NCI-H2171 treated with DMSO at 0.1 percent for 48 hours (cell line): ENCODE results near the gene GALP.
"Not testable (repeated sequence)": the region's sequence is repeated elsewhere in the genome, so short reads cannot be mapped to it uniquely, and the experiment has no call there.

Experiments
- DNase-seq: peaks from one replicate; lab custom pipeline; 2025; lab: John Stamatoyannopoulos, UW

Gene GALP

DNA sequence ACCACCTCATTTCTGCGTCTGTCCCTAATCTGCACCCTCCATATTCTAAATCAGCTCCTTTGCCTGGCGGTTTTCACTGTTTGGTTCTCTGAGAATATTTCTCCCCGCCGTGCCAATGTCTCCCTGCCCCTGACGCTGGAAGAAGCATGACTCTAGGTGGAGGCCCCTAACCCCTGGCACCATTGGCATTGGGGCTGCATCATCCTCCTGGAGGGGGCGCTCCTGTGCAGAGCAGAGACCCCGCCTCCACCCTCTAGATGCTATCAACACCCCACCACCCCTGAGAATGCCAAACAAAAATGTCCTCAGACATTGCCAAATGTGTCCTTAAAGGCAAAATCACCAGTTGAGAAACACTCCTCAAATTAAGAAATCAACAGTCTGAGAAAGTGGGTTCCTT, 15.3 kb downstream of the GALP start:
- no peak for DNase-seq

DNA sequence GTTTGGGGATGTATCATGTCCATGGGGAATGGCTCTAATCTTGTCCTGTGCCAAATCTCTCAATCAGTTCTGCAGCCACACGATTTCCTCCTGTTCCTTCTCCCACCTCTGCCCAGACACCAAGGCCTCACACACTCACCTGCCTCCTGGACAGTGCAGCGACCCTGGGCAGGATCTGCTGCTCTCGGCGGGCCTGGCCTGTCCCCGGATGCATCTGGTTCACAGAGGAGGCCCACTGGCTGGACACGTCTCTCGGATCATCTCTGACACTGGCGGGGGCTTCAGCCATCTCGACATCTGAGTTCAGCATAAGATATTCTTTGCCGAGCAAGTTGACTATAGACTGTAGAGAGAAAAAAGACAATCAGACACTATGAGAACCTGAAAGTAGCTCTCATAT, 15.9 kb downstream of the GALP start:
- no peak for DNase-seq

DNA sequence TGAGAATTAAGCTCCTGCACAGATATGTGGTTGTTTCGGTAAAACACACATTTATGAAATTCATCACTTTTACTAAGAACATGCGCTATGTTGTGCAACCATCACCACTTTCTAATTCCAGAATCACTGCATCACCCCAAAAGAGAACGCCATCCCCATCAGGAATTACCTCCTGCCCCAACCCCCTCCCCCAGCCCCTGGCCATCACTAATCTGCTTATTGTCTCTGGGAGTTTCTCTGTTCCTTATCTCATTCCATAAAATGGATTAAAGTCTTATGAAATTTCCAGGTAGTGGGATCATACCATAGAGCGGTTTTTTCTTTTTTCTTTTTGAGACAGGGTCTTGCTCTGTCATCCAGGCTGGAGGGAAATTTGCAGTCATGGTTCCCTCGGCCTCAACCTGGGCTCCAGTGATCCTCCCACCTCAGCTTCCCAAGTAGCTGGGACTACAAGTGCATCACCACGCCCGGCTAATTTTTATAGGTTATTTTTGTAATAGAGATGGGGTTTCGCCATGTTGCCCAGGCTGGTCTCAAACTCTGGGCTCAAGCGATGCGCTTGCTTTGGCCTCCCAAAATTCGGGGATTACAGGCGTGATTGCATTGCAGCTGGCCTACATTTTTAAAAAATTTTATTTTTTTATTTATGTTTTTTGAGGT, 18.3 kb downstream of the GALP start:
- no peak for DNase-seq

DNA sequence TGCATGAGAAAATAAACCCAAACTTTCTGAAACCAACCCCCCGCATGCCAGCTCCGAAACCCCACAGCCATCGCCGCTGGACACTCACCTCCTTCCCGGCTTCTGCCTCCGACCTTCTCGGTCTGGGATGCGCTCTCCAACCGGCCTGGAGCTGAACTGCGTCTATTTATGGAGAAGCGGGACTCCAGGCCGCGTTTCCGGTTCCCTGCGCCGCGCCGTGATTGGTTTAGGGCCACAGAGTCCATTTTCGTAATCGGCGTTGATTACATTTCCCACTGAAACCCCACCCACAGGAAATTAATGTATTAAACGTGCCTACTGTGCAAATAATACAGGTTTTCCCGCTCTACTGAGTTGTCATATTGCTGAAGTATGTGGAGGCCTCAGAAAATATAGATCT, 21.8 kb downstream of the GALP start, which contains the start of gene ZSCAN5B:
Gene ZSCAN5B (minus strand): TSS at position 138 of the 400 bp plus-strand sequence. CDS start 4,731 bp downstream, outside the sequence.
- not testable (repeated sequence) for DNase-seq

DNA sequence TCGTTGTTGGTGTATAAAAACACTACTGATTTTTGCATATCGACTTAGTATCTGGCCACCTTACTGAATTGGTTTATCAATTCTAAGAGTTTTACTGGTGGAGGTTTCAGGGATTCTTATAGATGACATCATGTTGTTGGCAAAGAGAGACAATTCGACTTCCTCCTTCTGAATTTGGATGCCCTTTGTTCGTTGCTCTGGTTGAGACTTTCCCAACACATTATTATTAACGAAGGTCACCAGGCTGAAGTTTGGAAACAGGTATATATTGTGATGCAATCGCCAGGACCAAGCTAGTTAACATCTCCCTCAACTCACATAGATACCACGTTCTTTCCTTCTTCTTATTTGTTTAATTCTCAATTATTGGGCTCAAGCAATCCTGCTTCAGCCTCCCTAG, 23.9 kb downstream of the GALP start:
- DNase-seq: no peak

DNA sequence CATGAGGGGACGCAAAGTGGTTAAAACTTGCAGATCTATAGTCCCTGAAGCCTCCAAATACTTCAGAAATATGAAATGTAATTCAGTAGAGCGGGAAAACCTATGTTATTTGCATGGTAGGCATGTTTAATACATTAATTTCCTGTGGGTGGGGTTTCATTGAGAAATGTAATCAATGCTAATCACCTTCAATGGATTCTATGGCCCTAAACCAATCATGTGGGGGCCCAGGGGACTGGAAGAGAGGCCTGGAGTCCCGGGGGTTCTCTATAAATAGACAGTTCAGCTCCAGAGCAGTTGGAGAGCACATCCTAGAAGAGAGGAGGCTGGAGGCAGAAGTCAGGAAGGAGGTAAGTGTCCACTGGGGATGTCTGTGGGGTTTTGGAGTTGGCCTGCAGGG, 26.2 kb downstream of the GALP start, which contains the start of gene ZSCAN5C:
Gene ZSCAN5C (plus strand): TSS at position 301 of the 400 bp plus-strand sequence. CDS start 3,641 bp downstream, outside the sequence.
- DNase-seq: no peak

DNA sequence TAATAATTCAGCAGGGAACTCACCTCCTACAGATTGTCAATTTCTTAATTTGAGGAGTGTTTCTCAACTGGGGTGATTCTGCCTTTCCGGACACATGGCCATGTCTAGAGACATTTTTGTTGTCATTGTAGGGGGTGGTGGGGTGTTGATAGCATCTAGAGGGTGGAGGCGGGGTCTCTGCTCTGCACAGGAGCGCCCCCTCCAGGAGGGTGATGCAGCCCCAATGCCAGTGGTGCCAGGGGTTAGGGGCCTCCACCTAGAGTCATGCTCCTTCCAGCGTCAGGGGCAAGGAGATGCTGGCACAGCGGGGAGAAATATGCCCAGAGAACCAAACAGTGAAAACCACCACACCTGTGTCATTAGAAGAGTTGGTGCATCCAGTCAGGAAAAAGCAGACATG, 31.8 kb downstream of the GALP start:
- not testable (repeated sequence) for DNase-seq

DNA sequence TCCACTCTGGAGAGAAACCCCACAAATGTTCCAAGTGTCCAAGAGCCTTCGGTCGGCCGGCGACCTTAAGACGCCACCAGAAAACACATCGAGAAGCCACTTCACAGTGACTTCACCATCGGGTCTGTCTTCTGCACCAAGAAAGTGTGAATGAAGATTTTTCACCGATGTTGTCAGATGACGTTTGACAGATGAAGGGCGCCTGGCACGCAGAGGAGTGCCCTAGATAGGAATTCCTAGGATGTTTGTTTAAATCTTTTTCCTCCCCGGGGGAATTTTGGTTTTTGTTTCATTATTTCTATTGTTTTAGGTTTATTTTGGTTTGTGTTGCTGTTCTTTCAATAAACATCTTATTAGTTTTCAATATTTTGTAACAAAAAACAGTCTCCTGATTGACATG, 33.3 kb downstream of the GALP start:
- DNase-seq: no peak

DNA sequence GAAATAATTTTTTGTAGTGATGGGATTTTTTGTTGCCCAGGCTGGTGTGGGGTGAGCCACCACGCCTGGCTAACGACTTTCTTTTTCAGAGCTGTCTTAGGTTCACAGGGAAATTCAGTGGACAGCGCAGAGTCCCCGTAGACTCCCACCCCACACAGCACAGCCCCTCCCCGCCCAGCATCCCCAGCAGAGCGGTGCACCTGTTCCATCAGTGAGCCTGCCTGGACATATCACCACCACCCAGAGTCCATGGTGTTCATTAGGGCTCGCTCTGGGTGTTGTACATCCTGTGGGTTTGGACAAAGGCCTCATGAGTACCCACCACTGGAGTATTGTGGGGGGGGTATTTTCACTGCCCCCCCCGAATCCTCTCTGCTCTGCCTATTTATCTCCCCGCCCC, 34.2 kb downstream of the GALP start:
- not testable (repeated sequence) for DNase-seq

DNA sequence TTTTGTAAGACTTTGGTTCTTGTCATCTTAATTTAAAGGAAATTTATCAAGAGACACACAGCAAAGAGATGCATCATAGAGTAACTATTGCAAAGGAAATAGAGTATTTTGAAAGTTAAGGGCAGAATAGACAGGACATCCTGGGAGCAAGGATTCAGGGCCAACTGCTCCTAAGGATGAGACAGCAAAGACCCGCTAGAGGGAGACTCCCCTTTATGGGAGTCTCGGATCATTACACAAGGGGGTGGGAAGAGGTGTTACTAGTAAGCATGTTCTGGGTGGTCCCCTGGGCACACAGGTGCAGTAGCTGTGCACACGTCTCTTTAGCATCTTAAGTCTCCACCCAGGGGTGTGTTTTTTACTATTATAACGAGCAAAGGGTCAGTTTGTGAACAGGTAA, 35.9 kb downstream of the GALP start:
- DNase-seq: no peak

DNA sequence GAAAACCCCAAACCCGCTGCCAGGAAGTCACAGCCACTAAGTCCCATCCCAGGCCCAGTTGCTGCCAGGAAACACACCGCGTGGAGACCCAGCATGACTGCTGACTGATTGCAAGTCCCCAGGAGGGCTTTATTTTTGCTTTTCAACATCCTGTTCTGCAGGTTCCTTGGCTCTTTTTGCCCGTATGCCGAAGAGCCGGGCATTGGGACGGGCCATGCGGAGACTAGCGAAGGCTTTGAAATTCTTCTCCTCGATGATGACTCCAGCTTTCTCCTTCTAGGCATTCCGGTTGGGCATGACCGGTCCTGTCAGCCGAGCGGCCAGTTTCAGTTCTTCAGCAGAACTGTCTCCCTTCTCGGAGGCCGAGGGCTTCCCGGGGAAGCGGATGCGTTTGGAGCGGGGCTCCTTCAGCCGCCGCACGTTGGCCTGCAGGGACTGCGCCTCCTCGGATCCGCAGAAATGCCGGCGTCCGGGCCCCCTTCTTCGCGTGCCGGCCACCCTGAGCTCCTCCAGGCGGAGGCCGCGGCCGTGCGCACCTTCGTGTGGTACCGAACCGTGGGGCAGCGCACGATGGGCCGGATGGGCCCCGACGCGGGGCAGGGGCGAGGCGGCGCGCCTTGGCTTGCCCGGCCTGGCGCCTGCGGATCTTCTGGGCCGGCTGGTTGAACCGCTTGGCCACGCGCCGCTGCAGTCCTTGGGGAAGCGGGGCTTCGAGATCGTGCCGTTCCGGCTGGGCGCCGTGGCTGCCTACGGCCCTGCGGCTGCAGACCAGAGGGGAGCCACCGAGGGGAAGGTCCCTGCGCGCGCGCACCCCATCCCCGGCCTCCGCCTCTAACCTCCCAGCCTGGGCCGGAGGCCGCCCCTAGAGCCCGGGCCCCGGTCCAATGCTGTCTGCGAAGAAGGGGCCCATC, 41.5 kb downstream of the GALP start:
- DNase-seq: no peak

DNA sequence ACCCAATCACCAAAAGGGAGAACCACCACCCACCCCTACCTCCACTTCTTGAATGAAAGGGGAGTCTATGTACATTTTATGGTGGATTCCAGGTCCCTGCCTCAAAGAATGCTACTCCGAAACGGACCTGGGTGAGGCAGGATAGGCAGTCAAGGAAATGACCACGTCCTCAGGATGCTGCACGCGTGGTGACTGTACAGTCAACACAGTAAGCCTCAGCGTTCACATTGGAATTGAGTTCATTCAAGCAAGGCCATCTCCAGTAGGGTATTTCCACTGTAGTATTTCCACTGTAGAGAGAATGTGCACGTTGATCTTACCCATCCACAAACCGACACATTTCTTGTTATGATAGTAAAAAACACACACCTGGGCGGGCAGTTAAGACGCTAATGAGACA, 43.2 kb downstream of the GALP start:
- DNase-seq: no peak

DNA sequence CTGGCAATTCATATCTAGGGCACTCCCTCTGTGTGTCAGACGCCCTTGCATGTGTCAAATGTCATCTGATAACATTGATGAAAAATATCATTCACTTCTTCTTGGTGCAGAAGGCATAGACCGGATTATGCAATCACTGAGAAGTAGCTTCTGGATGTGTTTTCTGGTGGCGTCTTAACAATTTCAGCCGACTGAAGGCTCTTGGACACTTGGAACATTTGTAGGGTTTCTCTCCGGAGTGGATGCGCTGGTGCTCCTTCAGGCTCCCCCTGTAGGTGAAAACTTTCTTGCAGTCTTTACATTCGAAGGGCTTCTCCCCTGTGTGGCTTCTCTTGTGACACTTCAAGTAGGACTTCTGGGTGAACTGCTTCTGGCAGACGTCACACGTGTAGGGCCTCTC, 45.6 kb downstream of the GALP start:
- not testable (repeated sequence) for DNase-seq

DNA sequence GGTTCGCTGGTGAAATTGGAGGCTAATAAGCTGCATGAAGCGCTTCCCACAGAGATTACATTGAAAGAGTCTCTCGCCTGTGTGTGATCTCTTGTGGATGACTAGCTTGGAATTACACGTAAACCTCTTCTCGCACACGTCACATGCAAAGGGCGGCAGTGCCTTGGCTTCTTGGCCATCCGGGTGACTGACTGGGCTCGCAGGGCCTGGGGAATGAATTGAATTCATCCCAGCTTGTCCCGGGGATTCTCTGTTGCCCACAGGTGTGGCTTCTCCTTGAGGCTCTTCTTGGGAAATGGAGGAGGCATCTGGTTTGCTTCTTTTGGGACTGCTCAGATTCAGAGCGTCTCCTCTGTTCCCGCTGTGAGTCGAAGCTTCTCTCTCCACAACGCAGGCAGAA, 46.0 kb downstream of the GALP start:
- no peak for DNase-seq

DNA sequence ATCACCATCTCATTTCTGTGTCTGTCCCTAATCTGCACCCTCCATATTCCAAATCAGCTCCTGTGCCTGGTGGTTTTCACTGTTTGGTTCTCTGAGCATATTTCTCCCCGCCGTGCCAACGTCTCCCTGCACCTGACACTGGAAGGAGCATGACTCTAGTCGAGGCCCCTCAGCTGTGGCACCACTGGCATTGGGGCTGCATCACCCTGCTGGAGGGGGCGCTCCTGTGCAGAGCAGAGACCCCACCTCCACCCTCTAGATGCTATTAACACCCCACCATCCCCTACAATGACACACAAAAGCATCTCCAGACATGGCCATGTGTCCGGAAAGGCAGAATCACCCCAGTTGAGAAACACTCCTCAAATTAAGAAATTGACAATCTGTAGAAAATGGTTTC, 47.1 kb downstream of the GALP start:
- DNase-seq: no peak

DNA sequence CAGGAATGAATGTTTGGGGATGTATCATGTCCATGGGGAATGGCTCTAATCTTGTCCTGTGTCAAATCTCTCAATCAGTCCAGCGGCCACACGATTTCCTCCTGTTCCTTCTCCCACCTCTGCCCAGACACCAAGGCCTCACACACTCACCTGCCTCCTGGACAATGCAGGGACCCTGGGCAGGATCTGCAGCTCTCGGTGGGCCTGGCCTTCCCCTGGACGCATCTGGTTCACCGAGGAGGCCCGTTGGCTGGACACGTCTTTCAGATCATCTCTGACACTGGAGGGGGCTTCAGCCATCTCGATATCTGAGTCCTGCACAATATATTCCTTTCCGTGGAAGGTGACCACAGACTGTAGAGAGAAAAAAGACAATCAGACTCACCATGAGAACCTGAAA, 47.7 kb downstream of the GALP start:
- DNase-seq: no peak
